ENCODE measurements around the gene BMP7.

Gene BMP7

GRCh38 chr20:57205606-57206219, 60.7 kb downstream of the BMP7 start:
- Mint-ChIP-seq H3K36me3 (ENCODE audit: insufficient read depth) (no peaks in the 10 kb centered on the region), H3K4me1 (no peaks in the 10 kb centered on the region), H3K27ac (ENCODE audit: low read depth) (no peak overlapping the region), H3K4me3 (no peak overlapping the region), H3K27me3 (peaks cover 10% of the 10 kb centered on the region), H3K9me3 (no peaks in the 10 kb centered on the region)
- ATAC-seq (replicated peaks; ENCODE audit: extremely low read depth, poor library complexity, severe bottlenecking) = no peak
- no peak for DNase-seq (ENCODE audit: low spot score in 2 of 2)

GRCh38 chr20:57203986-57204385, 62.5 kb downstream of the BMP7 start:
- no peak for ATAC-seq (replicated peaks; ENCODE audit: extremely low read depth, poor library complexity, severe bottlenecking)
- no peak for DNase-seq (ENCODE audit: low spot score in 2 of 2)
- Mint-ChIP-seq H3K4me1 (no peaks in the 10 kb centered on the region), H3K27ac (ENCODE audit: low read depth) (no peak overlapping the region), H3K27me3 (peaks cover 6% of the 10 kb centered on the region), H3K36me3 (ENCODE audit: insufficient read depth) (no peaks in the 10 kb centered on the region), H3K9me3 (no peaks in the 10 kb centered on the region), H3K4me3 (no peak overlapping the region)

GRCh38 chr20:57203204-57203603, 63.2 kb downstream of the BMP7 start:
- no peak for DNase-seq (ENCODE audit: low spot score in 2 of 2)
- H3K36me3 Mint-ChIP-seq (ENCODE audit: insufficient read depth) = no peaks in the 10 kb centered on the region
- H3K9me3 Mint-ChIP-seq = no peaks in the 10 kb centered on the region
- no peak overlapping the region for H3K4me3 Mint-ChIP-seq
- H3K27me3 Mint-ChIP-seq = peaks cover 6% of the 10 kb centered on the region
- ATAC-seq (replicated peaks; ENCODE audit: extremely low read depth, poor library complexity, severe bottlenecking) = no peak
- no peaks in the 10 kb centered on the region for H3K4me1 Mint-ChIP-seq
- no peak overlapping the region for H3K27ac Mint-ChIP-seq (ENCODE audit: low read depth)

GRCh38 chr20:57202309-57202708, 64.1 kb downstream of the BMP7 start:
- Mint-ChIP-seq H3K27ac (ENCODE audit: low read depth) (no peak overlapping the region), H3K27me3 (peaks cover 6% of the 10 kb centered on the region), H3K36me3 (ENCODE audit: insufficient read depth) (no peaks in the 10 kb centered on the region)

GRCh38 chr20:57200882-57201695, 65.4 kb downstream of the BMP7 start:
- H3K27ac Mint-ChIP-seq (ENCODE audit: low read depth) = no peak overlapping the region
- H3K9me3 Mint-ChIP-seq = no peaks in the 10 kb centered on the region
- H3K4me3 Mint-ChIP-seq = no peak overlapping the region
- DNase-seq (ENCODE audit: low spot score in 2 of 2) (no peak), ATAC-seq (replicated peaks; ENCODE audit: extremely low read depth, poor library complexity, severe bottlenecking) (no peak)
- H3K4me1 Mint-ChIP-seq = no peaks in the 10 kb centered on the region
- H3K36me3 Mint-ChIP-seq (ENCODE audit: insufficient read depth) = no peaks in the 10 kb centered on the region
- peaks cover 6% of the 10 kb centered on the region for H3K27me3 Mint-ChIP-seq

More at GRCh38 chr20:57202309-57202708, 64.1 kb downstream of the BMP7 start:
- no peaks in the 10 kb centered on the region for H3K9me3 Mint-ChIP-seq
- H3K4me1 Mint-ChIP-seq = no peaks in the 10 kb centered on the region
- H3K4me3 Mint-ChIP-seq = no peak overlapping the region
- ATAC-seq (replicated peaks; ENCODE audit: extremely low read depth, poor library complexity, severe bottlenecking) (no peak), DNase-seq (ENCODE audit: low spot score in 2 of 2) (no peak)

GRCh38 chr20:57199656-57200405, 66.6 kb downstream of the BMP7 start:
- Mint-ChIP-seq H3K4me1 (no peaks in the 10 kb centered on the region), H3K36me3 (ENCODE audit: insufficient read depth) (peaks cover 3% of the 10 kb centered on the region), H3K4me3 (no peak overlapping the region), H3K9me3 (no peaks in the 10 kb centered on the region), H3K27ac (ENCODE audit: low read depth) (no peak overlapping the region), H3K27me3 (peaks cover 15% of the 10 kb centered on the region)
- DNase-seq (ENCODE audit: low spot score in 2 of 2) (no peak), ATAC-seq (replicated peaks; ENCODE audit: extremely low read depth, poor library complexity, severe bottlenecking) (no peak)

GRCh38 chr20:57198132-57199072, 68.0 kb downstream of the BMP7 start:
- no peak for ATAC-seq (replicated peaks; ENCODE audit: extremely low read depth, poor library complexity, severe bottlenecking)
- H3K36me3 Mint-ChIP-seq (ENCODE audit: insufficient read depth) = peaks cover 3% of the 10 kb centered on the region
- H3K9me3 Mint-ChIP-seq = no peaks in the 10 kb centered on the region
- no peak for DNase-seq (ENCODE audit: low spot score in 2 of 2)
- no peak overlapping the region for H3K27ac Mint-ChIP-seq (ENCODE audit: low read depth)
- H3K27me3 Mint-ChIP-seq = peaks cover 24% of the 10 kb centered on the region
- no peak overlapping the region for H3K4me3 Mint-ChIP-seq
- H3K4me1 Mint-ChIP-seq = no peaks in the 10 kb centered on the region

GRCh38 chr20:57197352-57198131, 68.9 kb downstream of the BMP7 start:
- no peaks in the 10 kb centered on the region for H3K4me1 Mint-ChIP-seq
- ATAC-seq (replicated peaks; ENCODE audit: extremely low read depth, poor library complexity, severe bottlenecking) = no peak
- peaks cover 24% of the 10 kb centered on the region for H3K27me3 Mint-ChIP-seq
- H3K36me3 Mint-ChIP-seq (ENCODE audit: insufficient read depth) = peaks cover 3% of the 10 kb centered on the region
- no peaks in the 10 kb centered on the region for H3K9me3 Mint-ChIP-seq
- no peak overlapping the region for H3K27ac Mint-ChIP-seq (ENCODE audit: low read depth)
- H3K4me3 Mint-ChIP-seq = no peak overlapping the region
- DNase-seq (ENCODE audit: low spot score in 2 of 2) = no peak

GRCh38 chr20:57195469-57196100, 70.9 kb downstream of the BMP7 start:
- ATAC-seq (replicated peaks; ENCODE audit: extremely low read depth, poor library complexity, severe bottlenecking) (no peak), DNase-seq (ENCODE audit: low spot score in 2 of 2) (no peak)
- peaks cover 24% of the 10 kb centered on the region for H3K27me3 Mint-ChIP-seq
- no peaks in the 10 kb centered on the region for H3K4me1 Mint-ChIP-seq
- H3K27ac Mint-ChIP-seq (ENCODE audit: low read depth) = no peak overlapping the region
- no peak overlapping the region for H3K4me3 Mint-ChIP-seq
- H3K9me3 Mint-ChIP-seq = no peaks in the 10 kb centered on the region
- peaks cover 3% of the 10 kb centered on the region for H3K36me3 Mint-ChIP-seq (ENCODE audit: insufficient read depth)

GRCh38 chr20:57195023-57195422, 71.4 kb downstream of the BMP7 start:
- no peak overlapping the region for H3K4me3 Mint-ChIP-seq
- H3K4me1 Mint-ChIP-seq = no peaks in the 10 kb centered on the region
- ATAC-seq (replicated peaks; ENCODE audit: extremely low read depth, poor library complexity, severe bottlenecking) (no peak), DNase-seq (ENCODE audit: low spot score in 2 of 2) (no peak)
- peaks cover 3% of the 10 kb centered on the region for H3K36me3 Mint-ChIP-seq (ENCODE audit: insufficient read depth)
- H3K9me3 Mint-ChIP-seq = no peaks in the 10 kb centered on the region
- H3K27me3 Mint-ChIP-seq = peaks cover 21% of the 10 kb centered on the region
- H3K27ac Mint-ChIP-seq (ENCODE audit: low read depth) = no peak overlapping the region

GRCh38 chr20:57194154-57194553, 72.3 kb downstream of the BMP7 start:
- Mint-ChIP-seq H3K4me3 (no peak overlapping the region), H3K27ac (ENCODE audit: low read depth) (no peak overlapping the region), H3K27me3 (peaks cover 19% of the 10 kb centered on the region), H3K4me1 (no peaks in the 10 kb centered on the region), H3K36me3 (ENCODE audit: insufficient read depth) (peaks cover 3% of the 10 kb centered on the region), H3K9me3 (no peaks in the 10 kb centered on the region)
- no peak for DNase-seq (ENCODE audit: low spot score in 2 of 2)
- no peak for ATAC-seq (replicated peaks; ENCODE audit: extremely low read depth, poor library complexity, severe bottlenecking)

All from central memory CD8-positive, alpha-beta T cell (primary cell).